HG02798 (cell line): ENCODE measurements around the gene YES1.
A peak's percentile ranks its signal among the peaks of the same experiment; 100 is the strongest.

Experiments used
- ATAC-seq: cut with Tn5 transposase; IDR thresholded peaks from one replicate; pipeline ENCODE4 v1.9.1; 2021; ENCODE audit warnings: mild to moderate bottlenecking; ENCODE audit not compliant: unreplicated experiment, poor library complexity

YES1 gene

DNA sequence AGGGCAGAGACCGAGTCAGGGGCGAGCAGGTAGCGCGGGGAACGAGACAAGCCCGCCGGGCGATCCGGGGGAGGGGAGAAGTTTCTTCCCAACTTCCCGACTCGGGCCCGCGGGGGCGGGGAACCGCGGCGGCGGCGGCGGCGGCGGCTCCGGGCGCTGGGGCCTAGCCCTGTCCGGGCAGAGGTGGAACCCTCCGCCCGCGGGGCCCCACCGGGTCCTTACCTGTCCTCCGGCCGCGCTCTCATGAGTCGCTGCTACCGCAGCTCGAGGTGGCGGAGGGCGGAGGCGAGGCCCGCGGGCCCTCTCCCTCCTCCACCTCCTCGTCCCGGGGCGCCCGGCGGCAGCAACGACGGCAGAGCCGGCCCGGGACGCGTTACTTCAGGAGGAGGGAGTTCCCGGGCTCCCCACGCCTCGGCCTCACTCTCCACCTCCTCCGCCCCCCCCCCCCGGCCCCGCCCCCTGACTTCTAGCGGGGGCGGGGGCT lies at the start of gene YES1:
Gene YES1 (minus strand): TSS at position 351 of the 484 bp plus-strand sequence. CDS start 55,415 bp downstream, outside the sequence.
- ATAC-seq: peak; percentile 67

DNA sequence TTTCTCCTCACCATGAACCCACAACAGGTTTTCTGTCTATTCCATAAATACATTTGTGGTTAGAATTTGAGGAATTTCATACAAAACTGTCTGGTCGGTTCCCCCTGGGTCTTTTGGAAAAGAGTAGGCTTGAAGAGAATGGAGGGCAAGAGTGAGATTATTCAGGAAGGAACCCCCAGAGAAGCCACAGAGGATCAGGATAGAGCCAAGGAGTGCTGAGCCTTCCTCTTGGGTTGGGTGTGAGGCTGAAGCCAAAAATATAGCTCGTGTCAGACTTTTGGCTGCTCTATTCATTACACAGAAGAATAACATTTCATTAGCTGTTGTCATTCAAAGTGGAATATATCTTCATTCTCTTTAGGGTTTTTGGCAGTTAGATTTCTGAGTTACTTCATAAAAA lies 45.9 kb upstream of the YES1 start:
- ATAC-seq: no peak

DNA sequence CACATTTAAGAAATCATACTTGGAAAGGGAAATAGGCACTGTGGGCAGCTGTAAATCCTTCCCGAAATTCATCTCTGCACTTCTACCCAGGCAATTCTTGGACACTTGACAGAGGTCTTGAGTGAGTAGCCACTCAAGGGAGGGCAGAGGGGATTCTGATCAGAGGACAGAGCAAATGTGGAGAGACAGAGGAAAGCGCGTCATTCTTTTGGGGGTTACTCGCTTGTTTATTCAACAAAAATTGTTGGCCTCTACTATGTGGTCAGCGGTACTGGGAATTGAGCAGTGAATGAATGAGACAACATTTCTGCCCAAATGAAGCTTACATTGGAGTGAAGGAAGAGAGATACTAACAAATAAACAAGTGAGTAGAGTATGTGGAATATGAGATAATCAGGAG lies 41.4 kb upstream of the YES1 start:
- no peak for ATAC-seq

DNA sequence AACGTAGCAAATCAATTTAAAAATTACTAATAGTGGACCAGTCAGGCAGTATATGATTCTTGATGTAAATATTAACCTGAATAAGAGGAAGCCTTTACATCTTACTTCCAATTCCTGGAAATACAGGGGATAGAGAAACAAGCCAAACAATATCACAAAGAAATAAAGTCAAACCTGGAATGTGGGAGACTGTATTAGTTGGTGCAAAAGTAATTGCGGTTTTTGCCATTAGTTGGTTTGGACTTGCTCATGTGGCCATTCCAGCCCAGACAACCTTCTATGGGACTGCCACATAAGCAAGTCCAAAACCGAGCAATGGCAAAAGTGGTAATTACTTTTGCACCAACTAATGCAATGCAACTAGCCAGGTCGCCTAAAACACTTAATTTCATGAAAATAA lies 38.9 kb upstream of the YES1 start:
- no peak for ATAC-seq

DNA sequence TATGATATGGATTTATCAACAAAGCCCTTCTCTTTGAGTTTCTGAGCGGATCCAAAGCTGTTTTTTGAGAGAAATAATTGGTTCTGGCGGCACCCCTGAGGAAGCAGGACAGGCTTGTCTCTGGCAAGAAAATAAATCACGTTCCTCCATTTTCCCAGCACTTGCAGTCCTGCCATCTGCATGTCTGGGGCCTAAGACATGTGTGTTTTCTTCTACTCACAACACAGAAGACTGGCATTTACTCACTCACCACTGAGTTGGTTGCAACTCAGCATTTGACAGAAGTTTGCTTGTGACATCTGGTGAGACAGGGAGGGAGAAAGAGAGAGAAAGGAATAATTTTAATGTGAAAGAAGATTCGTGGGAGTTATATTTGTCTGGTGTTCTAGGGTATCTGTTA lies 37.0 kb upstream of the YES1 start:
- no peak for ATAC-seq

DNA sequence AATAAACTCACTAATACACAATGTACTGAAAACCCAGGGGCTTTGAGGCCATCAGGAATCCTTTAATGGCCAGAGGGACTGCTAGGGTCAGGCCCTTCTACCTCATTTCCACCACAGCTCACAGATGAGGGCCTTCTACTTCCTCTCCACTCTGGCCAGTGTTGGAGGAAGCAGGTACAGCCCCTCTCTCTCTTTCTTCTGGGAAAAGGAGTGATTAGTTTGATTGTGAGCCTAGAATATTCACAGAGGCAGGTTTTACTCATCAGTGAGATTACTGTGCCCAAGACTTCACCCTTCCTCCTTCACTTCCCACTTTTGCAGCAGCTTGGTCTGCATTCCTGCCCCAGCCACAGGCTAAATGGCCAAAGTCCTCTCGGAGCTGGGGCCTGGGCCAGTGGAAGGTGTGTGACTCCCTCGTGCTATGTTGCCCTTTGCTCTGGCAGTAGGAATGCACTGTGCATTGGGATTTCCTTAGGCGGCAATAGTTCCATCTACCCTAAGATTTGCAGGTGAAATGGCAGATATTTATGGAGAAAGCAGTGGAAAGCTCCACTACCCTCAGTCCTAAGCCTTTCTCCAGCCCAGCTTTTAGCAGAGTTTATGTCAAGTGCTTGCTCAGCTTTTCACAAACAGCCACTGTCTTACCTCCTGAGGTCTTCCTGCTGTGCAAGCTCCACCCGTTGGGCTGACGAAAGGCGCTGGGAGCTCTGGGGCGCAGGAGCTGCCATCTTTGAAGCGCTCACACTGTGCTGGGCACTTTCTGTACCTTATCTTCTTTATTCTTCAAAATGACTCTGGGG lies 36.2 kb upstream of the YES1 start:
- no peak for ATAC-seq

DNA sequence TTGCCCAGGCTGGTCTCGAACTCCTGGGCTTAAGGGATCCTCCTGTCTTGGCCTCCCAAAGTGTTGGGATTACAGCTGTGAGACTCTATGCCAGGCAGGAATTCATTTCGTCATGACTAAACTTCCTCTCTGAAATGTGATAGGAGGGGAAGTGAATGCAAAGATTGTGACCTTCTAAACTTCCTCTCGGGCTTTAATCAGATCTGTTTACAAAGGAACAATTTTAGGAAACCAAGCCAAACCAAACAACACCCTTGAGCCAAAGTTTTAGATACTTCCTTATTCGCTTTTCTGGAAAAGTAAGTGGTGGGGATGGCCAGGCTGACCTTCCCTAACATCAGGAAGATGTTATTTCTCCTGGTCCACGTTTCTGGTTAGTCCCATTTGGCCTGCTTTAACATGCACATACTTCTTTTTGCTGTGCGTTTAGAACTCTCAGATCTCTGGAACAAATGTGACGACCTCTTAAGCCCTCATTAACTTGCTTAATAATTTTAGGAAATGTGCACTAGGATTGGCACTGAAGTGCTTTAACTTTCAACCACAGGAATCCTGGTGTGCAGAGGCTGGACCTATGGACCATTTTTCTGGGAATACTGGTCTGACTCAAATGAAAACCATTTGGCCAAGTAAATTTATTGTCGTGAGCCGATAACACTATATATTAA lies 33.2 kb upstream of the YES1 start:
- no peak for ATAC-seq

DNA sequence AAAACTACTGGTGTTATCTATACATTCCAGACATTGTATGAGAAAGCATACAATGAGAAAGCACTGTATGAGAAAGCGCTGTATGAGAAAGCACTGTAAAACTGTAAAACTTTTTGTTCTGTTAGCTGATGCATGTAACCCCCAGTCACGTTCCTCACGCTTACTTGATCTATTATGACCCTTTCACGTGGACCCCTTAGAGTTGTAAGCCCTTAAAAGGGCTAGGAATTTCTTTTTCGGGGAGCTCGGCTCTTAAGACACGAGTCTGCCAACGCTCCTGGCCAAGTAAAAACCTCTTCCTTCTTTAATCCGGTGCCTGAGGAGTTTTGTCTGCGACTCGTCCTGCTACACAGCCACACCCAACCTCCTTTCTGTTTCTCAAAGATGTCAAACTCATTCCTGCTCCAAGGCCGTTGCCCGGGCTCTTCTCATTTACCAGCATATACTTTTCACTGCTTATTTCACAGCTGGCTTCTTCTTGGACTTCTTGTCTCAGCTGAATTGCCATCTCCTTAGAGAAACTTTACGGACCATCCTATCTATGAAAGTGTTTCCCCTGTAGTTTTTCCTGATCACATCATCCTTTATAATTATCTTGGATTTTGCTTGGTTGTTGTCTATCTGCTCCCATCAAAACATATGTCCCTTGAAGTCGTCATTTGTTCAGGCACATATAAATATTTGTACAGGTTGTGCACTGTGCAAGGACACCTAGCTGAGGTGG lies 29.8 kb upstream of the YES1 start:
- no peak for ATAC-seq

DNA sequence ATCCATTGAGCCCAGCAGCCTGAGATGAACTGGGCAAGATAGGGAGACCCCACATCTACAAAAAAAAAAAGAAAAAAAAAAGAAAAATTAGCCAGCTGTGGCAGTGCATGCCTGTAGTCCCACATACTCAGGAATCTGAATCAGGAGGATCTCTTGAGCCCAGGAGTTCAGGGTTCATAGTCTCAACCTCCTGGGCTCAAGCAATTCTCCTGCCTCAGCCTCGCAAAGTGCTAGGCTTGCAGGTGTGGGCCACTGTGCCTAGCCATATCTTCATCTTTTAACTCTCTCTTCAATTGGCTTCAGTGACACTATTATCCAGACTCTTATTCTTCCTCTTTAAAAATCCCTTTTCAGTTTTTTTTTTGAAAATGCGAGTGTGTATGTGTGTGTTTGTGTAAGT lies 28.5 kb upstream of the YES1 start:
- no peak for ATAC-seq

DNA sequence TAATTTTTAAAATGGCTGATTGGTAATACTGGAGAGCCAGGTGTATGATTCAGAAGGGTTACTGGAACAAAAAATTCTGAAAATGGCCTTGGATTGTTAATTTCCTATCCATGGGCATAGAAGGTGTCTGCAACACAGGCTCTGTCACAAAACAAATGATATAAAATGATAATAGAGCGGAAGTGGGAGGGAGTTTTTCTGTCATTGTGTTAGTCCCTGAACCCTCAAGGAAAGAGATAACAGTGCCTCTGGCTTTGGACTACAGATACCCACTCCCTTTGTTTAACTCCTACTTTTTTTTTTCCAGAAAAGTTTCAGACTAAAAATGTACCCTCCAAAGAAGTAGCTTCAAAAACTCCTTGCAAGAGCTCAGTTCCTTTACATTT lies 28.0 kb upstream of the YES1 start:
- no peak for ATAC-seq

DNA sequence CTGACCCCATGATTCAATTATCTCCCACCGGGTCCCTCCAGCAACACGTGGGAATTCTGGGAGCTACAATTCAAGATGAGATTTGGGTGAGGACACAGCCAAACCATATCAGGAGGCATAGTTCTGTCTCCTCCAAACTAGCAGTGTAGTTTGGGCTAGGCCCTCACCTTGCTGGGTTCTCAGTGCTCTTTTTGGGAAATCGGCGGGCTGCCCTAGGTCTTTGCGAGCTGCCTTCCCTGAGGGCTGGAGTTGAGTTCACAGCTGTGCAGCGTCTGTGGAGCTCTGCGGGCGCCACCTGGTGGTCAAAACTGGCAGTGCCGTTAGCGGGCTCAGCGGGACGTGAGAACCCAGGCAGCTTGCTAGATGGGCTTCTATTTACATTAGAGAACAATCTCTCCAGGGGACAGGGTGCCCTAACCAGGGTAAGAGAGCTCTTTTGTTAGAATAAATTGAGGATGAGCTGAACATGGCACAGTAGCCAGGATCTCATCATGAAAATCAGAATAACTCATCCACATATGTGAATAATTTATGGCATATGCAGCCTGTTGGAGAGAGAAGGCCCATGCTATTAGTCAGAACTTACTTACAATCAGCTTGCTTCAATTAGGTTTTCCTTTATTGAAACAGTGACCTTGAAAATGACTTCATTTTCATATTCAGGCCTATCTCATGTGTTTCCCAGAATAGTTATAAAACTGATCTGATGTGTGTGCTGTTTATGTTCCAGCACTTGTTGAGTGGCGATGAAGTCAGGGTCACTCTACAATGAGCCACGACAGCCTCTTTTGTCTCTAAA lies 27.4 kb upstream of the YES1 start:
- peak; percentile 97 for ATAC-seq

DNA sequence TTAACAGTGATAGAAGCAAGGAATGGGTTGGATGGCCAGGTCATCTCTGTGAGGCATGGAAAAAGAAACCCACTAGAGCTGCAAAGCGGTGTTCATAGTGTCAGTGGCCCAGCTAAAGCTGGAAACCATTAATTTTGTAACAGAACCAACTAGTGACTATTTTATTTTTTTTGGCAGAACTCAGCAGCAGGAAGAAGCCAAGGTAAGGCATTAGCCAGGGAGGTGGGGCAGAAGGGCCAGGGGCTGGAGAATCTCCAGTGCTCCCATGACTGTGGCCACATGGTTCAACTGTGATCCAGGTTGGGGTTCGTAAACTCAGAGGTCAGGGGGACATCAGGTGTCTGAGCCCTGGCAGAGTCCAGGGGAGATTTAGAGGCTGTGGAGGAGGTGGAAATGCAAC lies 25.9 kb upstream of the YES1 start:
- no peak for ATAC-seq

DNA sequence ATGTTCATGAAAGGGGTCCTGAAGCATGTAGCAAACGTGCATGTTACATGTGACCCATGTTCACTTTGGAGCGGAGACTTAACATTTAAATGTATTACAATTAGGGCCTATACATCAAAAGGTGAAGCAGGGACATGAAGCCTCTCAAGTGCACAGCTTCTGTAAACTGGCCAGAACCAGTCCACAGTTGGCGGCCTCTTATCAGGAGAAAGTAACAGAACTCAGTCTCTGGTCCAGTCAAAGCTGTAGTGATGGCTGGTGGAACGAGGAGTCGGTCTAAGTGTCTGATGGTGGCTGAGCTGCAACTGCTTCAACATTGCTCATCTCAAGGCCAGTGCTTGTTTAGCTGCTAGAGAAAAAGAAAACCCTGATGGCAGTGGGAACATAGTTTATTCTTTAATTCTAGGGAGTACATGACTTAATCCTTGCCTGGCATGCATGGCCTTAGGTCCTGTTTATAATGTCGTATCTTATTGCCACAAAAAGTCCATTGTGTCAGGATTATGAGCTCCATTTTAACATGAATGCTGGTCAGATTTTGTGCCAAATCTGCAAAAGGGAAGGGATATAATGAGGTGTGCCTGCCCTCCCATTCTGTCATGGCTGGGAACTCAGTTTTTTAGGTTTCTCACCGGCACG lies 22.2 kb upstream of the YES1 start:
- ATAC-seq: no peak

DNA sequence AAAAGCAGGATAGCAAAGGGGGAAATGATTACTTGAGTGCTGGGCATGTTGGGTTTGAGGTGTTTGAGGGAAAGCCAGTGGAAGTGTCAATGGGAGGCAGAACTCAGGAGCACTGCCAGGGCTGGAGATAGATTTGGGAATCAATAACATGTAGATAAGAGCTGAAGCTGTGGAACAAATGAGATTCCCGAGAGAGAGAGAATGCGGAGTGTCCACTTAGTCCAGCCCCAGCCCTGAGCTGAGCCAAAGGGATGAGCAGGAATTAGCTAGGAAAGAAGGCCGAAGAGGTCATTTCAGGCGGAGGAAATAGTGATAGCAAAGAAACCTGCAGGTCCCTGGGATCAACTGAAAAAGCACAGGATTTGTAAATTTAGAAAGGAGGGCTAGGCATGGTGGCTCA lies 21.2 kb upstream of the YES1 start:
- ATAC-seq: no peak

DNA sequence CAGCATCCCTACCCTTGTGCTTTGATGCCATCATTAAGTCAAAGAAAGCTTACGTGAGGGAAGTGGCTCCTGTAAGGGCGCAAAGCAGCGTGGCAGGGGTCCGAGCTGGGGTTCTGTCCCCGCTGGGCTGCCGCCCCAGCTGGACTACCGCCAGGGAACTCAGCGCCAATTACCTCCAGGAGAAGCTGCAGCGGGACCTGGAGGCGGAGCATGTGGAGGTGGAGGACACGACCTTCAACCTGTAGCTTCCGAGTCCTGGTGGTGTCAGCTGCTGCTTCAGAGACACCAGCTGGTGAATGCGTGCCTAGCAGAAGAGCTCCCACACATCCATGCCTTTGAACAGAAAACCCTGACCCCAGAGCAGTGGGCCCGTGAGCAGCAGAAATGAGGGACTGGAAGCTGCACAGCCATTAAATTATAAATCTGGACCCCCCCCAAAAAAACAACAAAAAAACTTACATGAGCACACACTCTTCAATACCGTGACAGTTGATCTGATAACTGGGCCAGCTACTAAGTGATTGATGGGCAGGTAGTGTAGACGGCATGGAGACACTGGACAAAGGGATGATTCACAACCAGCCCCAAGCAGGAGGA lies 20.1 kb upstream of the YES1 start:
- no peak for ATAC-seq

DNA sequence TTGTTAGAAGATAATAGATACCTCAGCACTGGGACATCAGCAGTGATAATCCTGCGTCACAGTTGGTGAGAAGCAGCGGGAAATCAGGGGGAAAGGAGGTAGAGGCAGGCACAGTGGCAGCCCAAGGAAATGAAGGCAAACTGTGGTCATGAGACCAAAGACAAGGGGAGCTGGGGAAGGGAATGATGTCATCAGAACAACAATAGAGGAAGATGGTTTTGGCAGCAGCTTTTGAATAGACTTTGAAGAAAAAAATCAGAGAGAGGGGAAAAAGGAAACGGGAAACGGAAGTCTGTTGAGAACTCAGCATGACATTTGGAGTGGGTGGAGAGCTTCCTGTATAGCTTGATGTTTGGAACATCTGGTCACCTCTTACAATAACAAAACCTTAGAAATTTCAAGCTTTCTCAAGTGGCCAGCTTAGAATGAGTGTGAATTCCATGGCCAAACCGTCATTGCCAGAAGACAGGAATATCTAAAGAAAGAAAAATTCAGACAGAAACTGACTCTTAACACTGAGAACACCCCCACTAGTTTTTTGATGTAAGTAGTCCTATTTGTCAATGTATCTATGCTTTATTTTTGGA lies 18.4 kb upstream of the YES1 start:
- ATAC-seq: peak; percentile 61

DNA sequence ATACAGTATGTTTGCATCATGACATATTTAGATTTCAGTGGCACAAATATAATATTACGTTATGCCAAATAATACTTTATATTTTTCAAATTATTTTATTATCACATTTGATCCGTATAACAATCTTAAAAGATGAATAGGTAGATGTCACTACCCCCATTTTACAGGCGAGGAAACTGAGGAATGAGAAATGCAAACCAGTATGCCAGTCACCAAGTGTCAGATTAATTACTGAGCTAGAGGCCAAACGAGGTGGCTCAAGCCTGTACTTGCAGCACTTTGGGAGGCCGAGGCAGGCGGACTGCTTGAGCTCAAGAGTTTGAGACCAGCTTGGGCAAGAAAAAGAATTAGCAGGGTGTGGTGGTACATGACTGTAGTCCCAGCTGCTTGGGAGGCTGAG lies 17.4 kb upstream of the YES1 start:
- ATAC-seq: no peak

DNA sequence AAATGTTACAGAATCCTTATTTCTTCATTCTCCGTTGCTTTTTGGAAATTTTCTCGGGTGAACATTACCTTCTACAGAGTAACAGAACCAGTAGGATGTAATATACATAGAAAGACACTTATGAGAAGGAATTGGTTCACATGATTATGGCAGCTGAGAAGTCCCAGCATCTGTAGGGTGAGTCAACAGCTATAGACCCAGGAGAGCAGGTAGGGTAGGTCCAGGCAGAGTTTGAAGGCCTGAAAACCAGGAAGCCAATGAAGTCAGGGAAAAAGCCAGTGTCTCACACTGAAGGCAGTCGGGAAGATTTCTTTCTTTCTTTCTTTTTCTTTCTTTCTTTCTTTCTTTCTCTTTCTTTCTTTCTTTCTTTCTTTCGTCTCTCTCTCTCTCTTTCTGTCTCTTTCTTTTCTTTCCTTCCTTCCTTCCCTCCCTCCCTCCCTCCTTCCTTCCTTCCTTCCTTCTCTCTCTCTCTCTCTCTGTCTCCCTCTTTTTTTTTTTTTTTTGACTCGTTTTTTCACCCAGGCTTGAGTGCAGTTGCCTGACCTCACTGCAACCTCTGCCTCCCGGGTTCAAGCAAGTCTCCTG lies 15.1 kb upstream of the YES1 start:
- ATAC-seq: no peak
